HFFc6 (cell line): Measurements from ENCODE around the gene MCC. TPM values are rescaled to one million over a fixed set of nuclear protein-coding genes. Genes with fewer than 3 reads are reported as not detected.
"Not testable (repeated sequence)": the region's sequence is repeated elsewhere in the genome, so short reads cannot be mapped to it uniquely, and the experiment has no call there.

ENCODE experiments used
- DNase-seq: peaks from one replicate; pipeline ENCODE4 v3.0.0-alpha.2; 2018
- H3K27ac Mint-ChIP-seq: 2 replicates; pipeline ENCODE4 v1.8.0; 2020; ENCODE audit warnings: mild to moderate bottlenecking, mixed read lengths
- H3K27me3 Mint-ChIP-seq: 2 replicates; pipeline ENCODE4 v1.8.0; 2021; ENCODE audit warnings: mild to moderate bottlenecking, moderate library complexity, mixed read lengths; ENCODE audit not compliant: insufficient read depth
- H3K36me3 Mint-ChIP-seq: 2 replicates; pipeline ENCODE4 v1.8.0; 2021; ENCODE audit warnings: low read depth, mixed read lengths
- H3K4me1 Mint-ChIP-seq: 2 replicates; pipeline ENCODE4 v1.8.0; 2020; ENCODE audit warnings: low read depth, mixed read lengths
- H3K4me3 Mint-ChIP-seq: 2 replicates; pipeline ENCODE4 v1.8.0; 2020; ENCODE audit warnings: mild to moderate bottlenecking, moderate library complexity, mixed read lengths
- H3K9me3 Mint-ChIP-seq: 2 replicates; pipeline ENCODE4 v1.8.0; 2020; ENCODE audit warnings: mild to moderate bottlenecking, mixed read lengths
- CTCF ChIP-seq: fragments of 200-600 bp; sonication (generic); IDR thresholded peaks from 2 replicates; pipeline ENCODE4 v1.5.0; 2021; ENCODE audit warnings: antibody characterized with exemption, mild to moderate bottlenecking
- total RNA-seq, 6 experiments: library from RNA; stranded (reverse); fragmentation: NEBNext Ultra II Directional; extraction: Animal tissue kit (Norgen Biotek cat#: 25700); gene quantifications; 2 replicates in 1 of 6; 3 replicates in 5 of 6; pipeline ENCODE4 v1.2.3, GENCODE V29; 2021

Gene MCC
- total RNA-seq, 6 experiments from 2014 or later: 2.5 to 4.9 (median 3.0) TPM

GRCh38 chr5:113427871-113428574 lies 60.2 kb downstream of the MCC start:
- TF ChIP-seq CTCF: no peak
- Mint-ChIP-seq H3K4me1 (no peaks in the 10 kb centered on the region), H3K9me3 (no peaks in the 10 kb centered on the region), H3K36me3 (no peaks in the 10 kb centered on the region), H3K27ac (no peak overlapping the region), H3K4me3 (no peak overlapping the region), H3K27me3 (peaks cover 7% of the 10 kb centered on the region)
- DNase-seq: no peak

DNA sequence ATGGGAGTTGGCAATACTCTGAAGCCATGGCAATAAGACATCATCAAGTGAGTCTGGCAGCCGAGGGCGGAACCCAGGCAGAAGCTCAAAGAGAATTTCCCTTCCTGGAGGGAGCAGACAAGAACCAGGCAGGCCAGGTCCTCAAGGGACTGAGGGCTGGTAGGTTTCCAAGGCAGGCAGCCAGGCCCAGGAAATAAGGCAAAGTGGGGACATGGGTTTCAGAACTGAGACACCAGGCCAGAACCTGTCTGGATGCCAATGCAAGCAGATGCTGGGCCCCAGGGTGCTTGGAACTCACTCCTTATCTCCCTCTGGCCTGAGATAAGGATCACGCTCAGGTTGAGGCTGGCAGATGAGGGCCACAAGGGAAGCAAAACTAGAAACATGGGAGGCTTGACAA lies 62.3 kb downstream of the MCC start:
- DNase-seq: no peak
- Mint-ChIP-seq H3K4me3 (no peak overlapping the region), H3K4me1 (no peaks in the 10 kb centered on the region), H3K36me3 (no peaks in the 10 kb centered on the region), H3K27me3 (peaks cover 7% of the 10 kb centered on the region), H3K27ac (no peak overlapping the region), H3K9me3 (no peaks in the 10 kb centered on the region)
- no peak for TF ChIP-seq CTCF

DNA sequence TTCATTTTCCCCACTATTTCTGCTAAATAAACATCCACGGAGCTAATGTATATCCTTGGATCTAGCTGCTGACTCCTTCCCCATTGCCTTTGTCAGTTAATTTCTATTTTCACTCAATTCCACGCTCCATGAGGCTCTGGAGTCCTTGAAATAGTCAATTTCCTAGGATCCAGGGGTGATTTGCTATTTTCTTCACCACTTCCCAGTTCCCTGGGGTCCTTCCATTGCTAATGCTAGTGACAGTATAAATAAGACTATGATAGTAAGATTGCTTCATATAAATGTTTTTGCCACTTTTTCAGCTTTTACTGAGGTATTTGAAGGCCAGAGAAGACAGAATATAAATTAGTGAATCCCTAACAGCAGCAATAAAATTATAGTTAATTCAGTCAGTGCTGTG lies 66.6 kb downstream of the MCC start:
- H3K36me3 Mint-ChIP-seq: no peaks in the 10 kb centered on the region
- no peaks in the 10 kb centered on the region for H3K4me1 Mint-ChIP-seq
- TF ChIP-seq CTCF: no peak
- no peaks in the 10 kb centered on the region for H3K9me3 Mint-ChIP-seq
- H3K27ac Mint-ChIP-seq: no peak overlapping the region
- no peak for DNase-seq
- peaks cover 7% of the 10 kb centered on the region for H3K27me3 Mint-ChIP-seq
- H3K4me3 Mint-ChIP-seq: no peak overlapping the region

DNA sequence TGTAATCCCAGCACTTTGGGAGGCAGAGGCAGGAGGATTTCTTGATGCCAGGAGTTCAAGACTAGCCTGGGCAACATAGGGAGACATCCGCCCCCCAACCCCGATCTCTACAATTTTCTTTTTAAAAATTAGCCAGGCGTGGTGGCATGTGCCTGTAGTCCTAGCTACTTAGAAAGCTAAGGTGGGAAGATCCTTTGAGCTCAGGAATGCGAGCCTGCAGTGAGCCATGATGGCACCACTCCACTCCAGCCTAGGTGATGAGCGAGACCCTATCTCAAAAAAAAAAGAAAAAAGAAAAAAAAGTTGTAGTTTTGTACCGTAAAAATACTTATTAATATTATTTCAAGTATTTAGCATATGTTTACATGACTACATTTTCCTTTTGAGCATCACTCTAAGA lies 82.7 kb downstream of the MCC start:
- Mint-ChIP-seq H3K27me3 (peaks cover 16% of the 10 kb centered on the region), H3K4me3 (no peak overlapping the region), H3K36me3 (no peaks in the 10 kb centered on the region), H3K27ac (no peak overlapping the region), H3K9me3 (no peaks in the 10 kb centered on the region), H3K4me1 (no peaks in the 10 kb centered on the region)
- TF ChIP-seq CTCF: no peak
- DNase-seq: no peak

GRCh38 chr5:113404269-113404668 lies 84.0 kb downstream of the MCC start:
- no peak for DNase-seq
- TF ChIP-seq CTCF: no peak
- no peak overlapping the region for H3K4me3 Mint-ChIP-seq
- H3K27ac Mint-ChIP-seq: no peak overlapping the region
- no peaks in the 10 kb centered on the region for H3K9me3 Mint-ChIP-seq
- no peaks in the 10 kb centered on the region for H3K36me3 Mint-ChIP-seq
- H3K27me3 Mint-ChIP-seq: peaks cover 14% of the 10 kb centered on the region
- no peaks in the 10 kb centered on the region for H3K4me1 Mint-ChIP-seq

DNA sequence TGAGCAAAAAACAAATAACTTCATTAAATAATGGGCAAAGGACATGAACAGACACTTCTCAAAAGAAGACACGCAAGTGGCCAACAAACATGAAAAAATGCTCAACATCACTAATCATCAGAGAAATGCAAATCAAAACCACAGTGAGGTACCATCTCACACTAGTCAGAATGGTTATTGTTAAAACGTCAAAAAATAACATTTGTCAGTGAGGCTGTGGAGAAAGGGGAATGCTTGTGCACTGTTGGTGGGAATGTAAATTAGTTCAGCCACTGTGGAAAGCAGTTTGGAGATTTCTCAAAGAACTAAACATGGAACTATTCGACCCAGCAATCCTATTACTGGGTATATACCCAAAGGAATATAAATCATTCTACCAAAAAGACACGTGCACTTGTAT lies 90.3 kb downstream of the MCC start:
- not testable (repeated sequence) for H3K36me3 Mint-ChIP-seq, DNase-seq, H3K4me3 Mint-ChIP-seq, H3K27me3 Mint-ChIP-seq, H3K9me3 Mint-ChIP-seq, H3K4me1 Mint-ChIP-seq, H3K27ac Mint-ChIP-seq
